Activated B cell treated with CpG ODN at 0.5 μM for 24 hours (primary cell): ENCODE measurements around the gene FANCC. TPM values are rescaled to one million over a fixed set of nuclear protein-coding genes. Genes with fewer than 3 reads are reported as not detected.

Source experiments
- ATAC-seq: fragments of 200-7000 bp; cut with Tn5 transposase; one replicate; pipeline ENCODE4 v1.10.0; 2021; ENCODE audit warnings: low read depth, mild to moderate bottlenecking, moderate library complexity
- CTCF ChIA-PET: fragments of 350-600 bp; sonication (Branson Sonifier 250); formaldehyde crosslinking; loops from one replicate; lab custom pipeline; 2021; ENCODE audit warnings: antibody characterized with exemption; lab: Charles Lee
- POLR2A ChIA-PET: fragments of 350-600 bp; sonication (Branson Sonifier 250); formaldehyde crosslinking; loops from one replicate; lab custom pipeline; 2021; ENCODE audit warnings: antibody characterized with exemption; lab: Charles Lee
- DNase-seq: peaks from one replicate; pipeline ENCODE4 v3.0.0; 2022
- H3K27ac Mint-ChIP-seq: one replicate; pipeline ENCODE4 v1.8.0; 2020; ENCODE audit warnings: mixed read lengths
- H3K27me3 Mint-ChIP-seq: one replicate; pipeline ENCODE4 v1.8.0; 2021; ENCODE audit warnings: mixed read lengths
- H3K36me3 Mint-ChIP-seq: one replicate; pipeline ENCODE4 v1.8.0; 2021; ENCODE audit warnings: low read depth, mixed read lengths
- H3K4me1 Mint-ChIP-seq: one replicate; pipeline ENCODE4 v1.8.0; 2021; ENCODE audit warnings: mixed read lengths
- H3K4me3 Mint-ChIP-seq: one replicate; pipeline ENCODE4 v1.8.0; 2020; ENCODE audit warnings: mild to moderate bottlenecking, mixed read lengths
- H3K9me3 Mint-ChIP-seq: one replicate; pipeline ENCODE4 v1.8.0; 2020; ENCODE audit warnings: mixed read lengths
- intact Hi-C: fragments of 100-400 bp; cut with micrococcal nuclease; formaldehyde crosslinking; loops from one replicate; pipeline ENCODE4 v1.15.1; 2024
- total RNA-seq: library from RNA; stranded (reverse); gene quantifications from 2 replicates; pipeline ENCODE4 v1.2.3, GENCODE V29; 2022
- TF ChIP-seq, protein P1 (sequence below): fragments of 200-600 bp; IDR thresholded peaks from one replicate; pipeline ENCODE4 v1.8.0; 2022; ENCODE audit warnings: antibody characterized with exemption, mild to moderate bottlenecking

FANCC gene
- total RNA-seq, 1 donor from 2014 or later, result 11.4 TPM

- ATAC-seq (no peak), DNase-seq (no peak)
- Mint-ChIP-seq H3K36me3 (peaks cover 9% of the 10 kb centered on the region), H3K4me3 (no peak overlapping the region), H3K4me1 (no peaks in the 10 kb centered on the region), H3K27me3 (no peaks in the 10 kb centered on the region), H3K27ac (no peak overlapping the region), H3K9me3 (no peaks in the 10 kb centered on the region)
- TF ChIP-seq, protein P1, sequence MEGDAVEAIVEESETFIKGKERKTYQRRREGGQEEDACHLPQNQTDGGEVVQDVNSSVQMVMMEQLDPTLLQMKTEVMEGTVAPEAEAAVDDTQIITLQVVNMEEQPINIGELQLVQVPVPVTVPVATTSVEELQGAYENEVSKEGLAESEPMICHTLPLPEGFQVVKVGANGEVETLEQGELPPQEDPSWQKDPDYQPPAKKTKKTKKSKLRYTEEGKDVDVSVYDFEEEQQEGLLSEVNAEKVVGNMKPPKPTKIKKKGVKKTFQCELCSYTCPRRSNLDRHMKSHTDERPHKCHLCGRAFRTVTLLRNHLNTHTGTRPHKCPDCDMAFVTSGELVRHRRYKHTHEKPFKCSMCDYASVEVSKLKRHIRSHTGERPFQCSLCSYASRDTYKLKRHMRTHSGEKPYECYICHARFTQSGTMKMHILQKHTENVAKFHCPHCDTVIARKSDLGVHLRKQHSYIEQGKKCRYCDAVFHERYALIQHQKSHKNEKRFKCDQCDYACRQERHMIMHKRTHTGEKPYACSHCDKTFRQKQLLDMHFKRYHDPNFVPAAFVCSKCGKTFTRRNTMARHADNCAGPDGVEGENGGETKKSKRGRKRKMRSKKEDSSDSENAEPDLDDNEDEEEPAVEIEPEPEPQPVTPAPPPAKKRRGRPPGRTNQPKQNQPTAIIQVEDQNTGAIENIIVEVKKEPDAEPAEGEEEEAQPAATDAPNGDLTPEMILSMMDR, result no peak
- ChIA-PET POLR2A (no interaction called here), CTCF (no interaction called here)
- intact Hi-C loops, result no loop called here
These were observed 254.2 kb downstream of the FANCC start for GRCh38 chr9:95063300-95063699.

- ChIA-PET CTCF (no interaction called here), POLR2A (no interaction called here)
- intact Hi-C loops, result no loop called here
These were observed 254.9 kb downstream of the FANCC start for GRCh38 chr9:95062596-95063065.

DNA sequence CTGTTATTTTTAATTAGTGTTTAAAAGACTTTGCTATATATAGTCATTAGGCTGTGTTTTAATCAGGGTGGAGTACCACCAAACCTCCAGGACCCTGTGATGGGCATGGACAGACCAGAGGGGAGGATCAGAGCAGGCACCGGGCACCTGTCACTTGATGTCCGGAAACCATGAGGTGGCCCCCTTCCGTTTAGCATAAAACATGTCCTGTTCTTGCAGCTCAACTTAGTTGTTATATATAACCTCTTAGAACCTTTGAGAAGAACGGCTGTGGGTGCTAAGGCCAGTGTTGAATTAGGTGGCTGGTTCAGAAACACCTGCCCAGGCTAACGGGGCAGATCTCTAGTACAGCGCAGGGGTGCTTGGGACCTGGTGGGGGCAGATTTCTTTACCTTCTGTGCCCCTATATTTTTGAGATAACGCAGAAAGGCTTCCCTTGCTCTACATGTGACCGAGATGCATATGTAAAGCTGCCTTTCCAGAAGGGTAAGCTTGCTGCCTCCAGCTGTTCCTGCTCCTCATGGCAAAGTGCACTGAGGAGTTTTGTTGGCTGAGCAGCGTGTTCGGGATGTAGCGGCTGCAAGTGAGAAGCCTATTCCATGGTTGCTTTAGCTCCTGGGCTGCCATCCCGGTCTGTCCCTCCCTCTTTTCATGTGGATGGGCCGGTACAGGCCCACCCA lies 255.5 kb downstream of the FANCC start:
- DNase-seq (no peak), ATAC-seq (no peak)
- H3K4me3 Mint-ChIP-seq, result no peak overlapping the region
- H3K27ac Mint-ChIP-seq, result no peak overlapping the region
- TF ChIP-seq, protein P1, result no peak
- H3K4me1 Mint-ChIP-seq, result no peaks in the 10 kb centered on the region
- no peaks in the 10 kb centered on the region for H3K27me3 Mint-ChIP-seq
- no peaks in the 10 kb centered on the region for H3K9me3 Mint-ChIP-seq
- POLR2A ChIA-PET, result no interaction called here
- intact Hi-C loops, result no loop called here
- CTCF ChIA-PET, result no interaction called here
- H3K36me3 Mint-ChIP-seq, result peaks cover 9% of the 10 kb centered on the region

More at GRCh38 chr9:95062596-95063065, 254.9 kb downstream of the FANCC start:
- TF ChIP-seq, protein P1, result no peak
- peaks cover 9% of the 10 kb centered on the region for H3K36me3 Mint-ChIP-seq
- no peaks in the 10 kb centered on the region for H3K27me3 Mint-ChIP-seq
- DNase-seq, result no peak
- no peak overlapping the region for H3K4me3 Mint-ChIP-seq
- ATAC-seq, result no peak
- no peaks in the 10 kb centered on the region for H3K9me3 Mint-ChIP-seq
- H3K4me1 Mint-ChIP-seq, result no peaks in the 10 kb centered on the region
- H3K27ac Mint-ChIP-seq, result no peak overlapping the region

- CTCF ChIA-PET, result no interaction called here
- no peak for ATAC-seq
- POLR2A ChIA-PET, result no interaction called here
- H3K27me3 Mint-ChIP-seq, result no peaks in the 10 kb centered on the region
- H3K4me3 Mint-ChIP-seq, result no peak overlapping the region
- no peaks in the 10 kb centered on the region for H3K4me1 Mint-ChIP-seq
- TF ChIP-seq, protein P1, result no peak
- peaks cover 9% of the 10 kb centered on the region for H3K36me3 Mint-ChIP-seq
- intact Hi-C loops, result no loop called here
- no peaks in the 10 kb centered on the region for H3K9me3 Mint-ChIP-seq
- no peak overlapping the region for H3K27ac Mint-ChIP-seq
- DNase-seq, result no peak
These were observed 256.6 kb downstream of the FANCC start for GRCh38 chr9:95060916-95061315.

DNA sequence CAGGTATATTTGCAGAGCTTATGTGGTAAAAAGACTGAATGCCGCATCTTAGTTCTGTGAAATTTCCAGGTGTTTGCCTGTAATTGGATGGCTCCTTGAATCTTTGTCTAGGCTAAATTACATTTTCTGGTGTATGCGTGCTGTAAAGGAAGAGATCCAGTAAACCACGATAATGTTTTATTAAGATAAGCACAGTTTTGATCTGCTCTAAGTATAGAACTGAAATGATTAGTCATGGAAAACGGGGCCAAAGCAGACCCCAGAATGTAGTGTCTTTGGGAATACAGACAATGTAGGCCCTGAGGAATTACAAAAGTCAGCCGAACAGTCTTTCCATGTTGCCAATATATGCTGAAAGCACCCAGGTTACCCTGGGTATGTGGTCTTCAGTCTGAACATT lies 257.3 kb downstream of the FANCC start:
- no peak for DNase-seq
- CTCF ChIA-PET, result no interaction called here
- H3K9me3 Mint-ChIP-seq, result no peaks in the 10 kb centered on the region

More for the DNA sequence above, 257.3 kb downstream of the FANCC start:
- no peak for ATAC-seq
- H3K36me3 Mint-ChIP-seq, result peaks cover 9% of the 10 kb centered on the region
- intact Hi-C loops, result no loop called here
- no peaks in the 10 kb centered on the region for H3K4me1 Mint-ChIP-seq
- no peak overlapping the region for H3K27ac Mint-ChIP-seq
- no peak overlapping the region for H3K4me3 Mint-ChIP-seq
- TF ChIP-seq, protein P1, result no peak
- POLR2A ChIA-PET, result no interaction called here
- no peaks in the 10 kb centered on the region for H3K27me3 Mint-ChIP-seq
